ENCODE results near the gene LCN1. TPM values are rescaled to one million over a fixed set of nuclear protein-coding genes. Genes with fewer than 3 reads are reported as not detected.

Gene LCN1
- total and polyA plus RNA-seq, 10 donors: 0.09 TPM; not detected in 9

DNA sequence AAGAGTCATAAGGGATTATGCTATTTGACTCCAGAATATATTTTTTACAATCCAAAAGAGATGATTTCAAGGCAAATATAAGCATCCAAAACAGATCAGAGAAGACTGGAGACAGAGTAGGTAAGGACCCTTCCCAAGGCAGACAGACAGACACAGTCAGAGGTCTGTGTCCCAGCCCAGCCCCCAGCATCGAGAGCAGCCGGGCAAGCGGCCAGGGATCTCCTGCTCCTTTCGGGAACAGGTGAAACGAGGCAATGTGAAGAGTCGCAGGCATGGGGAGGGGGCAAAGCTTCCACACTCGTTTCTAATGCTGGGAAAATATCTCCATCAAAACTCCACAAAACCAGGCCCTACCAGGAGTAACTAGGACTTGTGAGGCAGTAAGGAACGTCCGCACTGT, 46.1 kb downstream of the LCN1 start:
- intact Hi-C loops (cut with DNase I; ENCODE audit: low total_unique reads): no loop called here
- H3K36me3 ChIP-seq: no peaks in the 10 kb centered on the region
- 69 to 77% (median 72%) methylated on average over 9 of the region's 9 CpGs for WGBS, 5 donors
- peaks cover 0 to 12% (median 5%) of the 10 kb centered on the region in 8 donors for H3K9me3 ChIP-seq
- no peak for TF ChIP-seq POLR2A (IDR thresholded peaks at IDR 0.05)
- TF ChIP-seq CTCF (IDR thresholded peaks at IDR 0.05 in 8 of 11, conservative IDR thresholded peaks at IDR 0.05 in 3 of 11): no peak
- no peak for TF ChIP-seq POLR2AphosphoS5 (IDR thresholded peaks at IDR 0.05)
- peak; percentile 52 for DNase-seq
- H3K27ac ChIP-seq: no peak overlapping the region
- peaks cover 0 to 50% (median 8%) of the 10 kb centered on the region in 7 donors for H3K27me3 ChIP-seq (replicated peaks in 1 of 7)
- no peak overlapping the region for H3K4me3 ChIP-seq
- H3K4me1 ChIP-seq: no peaks in the 10 kb centered on the region

DNA sequence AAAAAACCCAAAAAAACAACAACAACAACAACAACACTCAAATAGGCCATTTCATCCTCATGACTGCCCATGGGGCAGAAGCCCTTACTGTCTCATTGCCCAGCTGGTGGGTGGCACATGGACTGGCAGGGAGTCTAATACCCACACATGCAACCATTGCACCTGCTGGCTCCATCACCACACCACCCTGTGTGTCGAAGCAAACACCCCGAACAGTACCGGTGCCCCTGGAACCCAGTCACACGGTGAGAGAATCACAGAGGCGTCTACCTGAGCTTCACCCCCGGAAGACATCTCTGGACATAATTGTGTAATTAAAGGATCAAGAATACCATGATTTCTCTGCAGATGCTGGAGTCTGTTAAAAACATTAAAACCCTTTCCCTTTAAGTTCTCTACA, 46.8 kb downstream of the LCN1 start:
- 87 to 95% (median 93%) methylated on average over 6 of the region's 6 CpGs for WGBS, 5 donors
- peaks cover 0 to 43% (median 8%) of the 10 kb centered on the region in 7 donors for H3K27me3 ChIP-seq (replicated peaks in 1 of 7)
- TF ChIP-seq POLR2A (IDR thresholded peaks at IDR 0.05) (no peak), POLR2AphosphoS5 (IDR thresholded peaks at IDR 0.05) (no peak), CTCF (IDR thresholded peaks at IDR 0.05 in 8 of 11, conservative IDR thresholded peaks at IDR 0.05 in 3 of 11) (no peak)
- H3K9me3 ChIP-seq: peaks cover 0 to 12% (median 5%) of the 10 kb centered on the region in 8 donors
- H3K27ac ChIP-seq: no peak overlapping the region
- no peaks in the 10 kb centered on the region for H3K4me1 ChIP-seq
- intact Hi-C loops (cut with DNase I; ENCODE audit: low total_unique reads): no loop called here
- no peaks in the 10 kb centered on the region for H3K36me3 ChIP-seq
- DNase-seq: peak; percentile 32
- no peak overlapping the region for H3K4me3 ChIP-seq

DNA sequence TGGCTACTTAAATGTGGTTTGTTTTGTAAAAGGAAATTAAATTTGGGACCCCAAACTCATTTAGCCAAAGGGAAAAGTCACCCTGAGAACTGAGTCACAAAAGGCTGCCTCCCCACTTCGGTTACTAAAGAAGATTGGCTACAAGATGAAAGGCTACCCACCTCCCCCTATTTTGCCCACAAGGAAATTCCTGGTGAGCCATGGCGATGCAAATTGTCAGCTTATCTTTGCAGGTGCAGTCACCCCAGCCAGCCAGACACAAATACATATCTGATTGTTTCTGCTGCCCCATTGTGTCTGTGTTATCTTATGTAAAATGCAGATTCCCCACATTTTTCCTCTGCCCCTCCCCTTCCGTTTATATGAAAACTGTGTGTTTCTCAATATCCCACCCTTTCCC, 49.2 kb downstream of the LCN1 start:
- H3K27ac ChIP-seq: no peak overlapping the region
- no peak for DNase-seq
- TF ChIP-seq CTCF (IDR thresholded peaks at IDR 0.05 in 8 of 11, conservative IDR thresholded peaks at IDR 0.05 in 3 of 11): no peak
- TF ChIP-seq POLR2A (IDR thresholded peaks at IDR 0.05): no peak
- no peak for TF ChIP-seq POLR2AphosphoS5 (IDR thresholded peaks at IDR 0.05)
- peaks cover 0 to 12% (median 5%) of the 10 kb centered on the region in 8 donors for H3K9me3 ChIP-seq
- no peaks in the 10 kb centered on the region for H3K36me3 ChIP-seq
- 34 to 63% (median 48%) methylated on average over 3 of the region's 3 CpGs for WGBS, 5 donors
- H3K4me1 ChIP-seq: no peaks in the 10 kb centered on the region
- H3K27me3 ChIP-seq (replicated peaks in 1 of 7): peaks cover 0 to 41% (median 3%) of the 10 kb centered on the region in 7 donors
- H3K4me3 ChIP-seq: no peak overlapping the region
- intact Hi-C loops (cut with DNase I; ENCODE audit: low total_unique reads): no loop called here

- H3K4me1 ChIP-seq: no peaks in the 10 kb centered on the region
- peaks cover 0 to 12% (median 5%) of the 10 kb centered on the region in 8 donors for H3K9me3 ChIP-seq
- no peak for TF ChIP-seq POLR2AphosphoS5 (IDR thresholded peaks at IDR 0.05)
- no peak for TF ChIP-seq POLR2A (IDR thresholded peaks at IDR 0.05)
- TF ChIP-seq CTCF (IDR thresholded peaks at IDR 0.05 in 8 of 11, conservative IDR thresholded peaks at IDR 0.05 in 3 of 11): no peak
- WGBS, 5 donors: 79 to 91% (median 84%) methylated on average over 2 of the region's 2 CpGs
- no peak overlapping the region for H3K27ac ChIP-seq
- H3K36me3 ChIP-seq: no peaks in the 10 kb centered on the region
- H3K4me3 ChIP-seq: no peak overlapping the region
- no peak for DNase-seq
- peaks cover 0 to 38% (median 0%) of the 10 kb centered on the region in 7 donors for H3K27me3 ChIP-seq (replicated peaks in 1 of 7)
- intact Hi-C loops (cut with DNase I; ENCODE audit: low total_unique reads): no loop called here
Measured at GRCh38 chr9:135572233-135572632, 51.0 kb downstream of the LCN1 start.
